ENCODE measurements around the gene SPSB4. TPM values are rescaled to one million over a fixed set of nuclear protein-coding genes. Genes with fewer than 3 reads are reported as not detected.

The SPSB4 gene
- total RNA-seq, 1 donor from 2014 or later: not detected

Other genes with a start within 250 kb of the SPSB4 start
- gene SLC25A36, start 109.5 kb upstream of the SPSB4 start, total RNA-seq: 40.4 and 45.7 TPM in 2 replicates
- 2.3 and 2.7 TPM in 2 replicates for gene PXYLP1, start 180.5 kb downstream of the SPSB4 start, total RNA-seq

Data from activated B cell treated with CpG ODN at 0.5 μM for 24 hours (primary cell).